MM.1S (cell line): ENCODE measurements around the gene GPT2.

Experiments
- CTCF ChIP-seq: fragments of 300-600 bp; sonication (generic); IDR thresholded peaks from 2 replicates; pipeline ENCODE4 v1.5.1; 2016; ENCODE audit warnings: antibody characterized with exemption, low read length, mixed read lengths
- EZH2 ChIP-seq: fragments of 300-600 bp; sonication (generic); optimal IDR thresholded peaks from 2 replicates; pipeline ENCODE3; 2017; ENCODE audit warnings: low read depth, mild to moderate bottlenecking, antibody characterized with exemption, low read length, mixed read lengths
- EZH2phosphoT487 ChIP-seq: fragments of 300-600 bp; sonication (generic); IDR thresholded peaks from 2 replicates; pipeline ENCODE4 v1.6.1; 2018; ENCODE audit warnings: antibody characterized with exemption, low read length

GRCh38 chr16:46886764-46887523 is 2.8 kb downstream of the GPT2 start:
- TF ChIP-seq CTCF (no peak), EZH2 (no peak), EZH2phosphoT487 (no peak)
